Measurements from ENCODE around the gene UTS2B. TPM values are rescaled to one million over a fixed set of nuclear protein-coding genes. Genes with fewer than 3 reads are reported as not detected.

The UTS2B gene
- total RNA-seq, 2 donors from 2014 or later = 0.39 TPM; not detected in 1

- Histone ChIP-seq H3K27ac (no peak overlapping the region), H3K27me3 (no peaks in the 10 kb centered on the region), H3K9me3 (no peaks in the 10 kb centered on the region), H3K36me3 (no peaks in the 10 kb centered on the region), H3K4me3 (no peak overlapping the region), H3K4me1 (peaks cover 0 to 84% of the 10 kb centered on the region in 2 donors)
- no peak for TF ChIP-seq CTCF (IDR thresholded peaks at IDR 0.05)
- DNase-seq (ENCODE audit: low spot score) = no peak
Measured at GRCh38 chr3:191336833-191337232, 6.5 kb upstream of the UTS2B start.

GRCh38 chr3:191334346-191334893 lies 4.1 kb upstream of the UTS2B start:
- no peaks in the 10 kb centered on the region for H3K27me3 ChIP-seq
- no peak for TF ChIP-seq CTCF (IDR thresholded peaks at IDR 0.05)
- no peak overlapping the region for H3K4me3 ChIP-seq
- H3K4me1 ChIP-seq = peaks cover 0 to 73% of the 10 kb centered on the region in 2 donors
- H3K36me3 ChIP-seq = no peaks in the 10 kb centered on the region
- H3K9me3 ChIP-seq = no peaks in the 10 kb centered on the region
- DNase-seq (ENCODE audit: low spot score) = no peak
- no peak overlapping the region for H3K27ac ChIP-seq

GRCh38 chr3:191333298-191333880 lies 3.1 kb upstream of the UTS2B start:
- Histone ChIP-seq H3K36me3 (no peaks in the 10 kb centered on the region), H3K4me1 (peaks cover 0 to 66% of the 10 kb centered on the region in 2 donors), H3K27me3 (no peaks in the 10 kb centered on the region), H3K9me3 (no peaks in the 10 kb centered on the region), H3K27ac (no peak overlapping the region), H3K4me3 (no peak overlapping the region)
- no peak for DNase-seq (ENCODE audit: low spot score)
- no peak for TF ChIP-seq CTCF (IDR thresholded peaks at IDR 0.05)

- Histone ChIP-seq H3K27ac (peak overlapping the region; percentile 97 to 98), H3K4me1 (peaks cover 0 to 58% of the 10 kb centered on the region in 2 donors), H3K4me3 (peak overlapping the region in 1 of 2 donors; percentile 97), H3K9me3 (no peaks in the 10 kb centered on the region), H3K27me3 (no peaks in the 10 kb centered on the region), H3K36me3 (no peaks in the 10 kb centered on the region)
- TF ChIP-seq CTCF (IDR thresholded peaks at IDR 0.05) = no peak
- no peak for DNase-seq (ENCODE audit: low spot score)
Measured at GRCh38 chr3:191331388-191331787, 1.1 kb upstream of the UTS2B start.

- Histone ChIP-seq H3K4me1 (peaks cover 0 to 53% of the 10 kb centered on the region in 2 donors), H3K27ac (peak overlapping the region; percentile 97 to 98), H3K27me3 (no peaks in the 10 kb centered on the region), H3K4me3 (peak overlapping the region; percentile 96 to 97), H3K36me3 (no peaks in the 10 kb centered on the region), H3K9me3 (no peaks in the 10 kb centered on the region)
- TF ChIP-seq CTCF (IDR thresholded peaks at IDR 0.05) = no peak
- DNase-seq (ENCODE audit: low spot score) = no peak
Measured at GRCh38 chr3:191330530-191331048, 263 bp upstream of the UTS2B start.
